ENCODE results near the gene HOXA9.

Gene HOXA9

DNA sequence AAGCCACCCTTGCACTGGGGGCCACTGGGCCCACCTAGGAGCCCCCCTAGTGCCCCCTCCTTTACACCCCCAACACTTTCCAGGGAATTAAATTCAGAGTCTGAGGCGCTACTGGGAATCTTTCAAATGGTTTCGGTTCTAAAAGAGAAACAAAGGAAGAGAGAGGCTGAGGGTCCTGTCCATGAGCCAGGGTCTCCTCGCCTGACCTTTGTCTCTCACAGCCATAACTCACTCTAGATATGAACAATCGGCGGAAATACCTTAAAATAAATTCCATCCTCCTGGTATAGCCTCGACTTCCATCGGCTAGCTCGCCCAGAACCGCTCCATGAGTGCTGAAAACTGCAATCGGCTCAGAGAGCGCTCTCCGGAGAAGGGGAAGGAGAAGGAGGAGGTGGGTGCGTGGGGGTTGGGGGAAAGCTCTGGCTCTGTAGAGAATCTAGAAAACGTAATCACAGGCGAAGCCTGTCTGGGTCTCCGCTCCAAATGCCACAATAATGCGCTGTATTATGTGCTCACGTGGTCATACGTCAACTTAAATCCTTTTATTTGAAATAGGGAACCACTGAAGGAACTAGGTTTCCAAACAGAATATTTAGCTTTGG, 47.3 kb downstream of the HOXA9 start:
- DNase-seq (ENCODE audit: low read depth), result no peak
- TF ChIP-seq, protein P1, sequence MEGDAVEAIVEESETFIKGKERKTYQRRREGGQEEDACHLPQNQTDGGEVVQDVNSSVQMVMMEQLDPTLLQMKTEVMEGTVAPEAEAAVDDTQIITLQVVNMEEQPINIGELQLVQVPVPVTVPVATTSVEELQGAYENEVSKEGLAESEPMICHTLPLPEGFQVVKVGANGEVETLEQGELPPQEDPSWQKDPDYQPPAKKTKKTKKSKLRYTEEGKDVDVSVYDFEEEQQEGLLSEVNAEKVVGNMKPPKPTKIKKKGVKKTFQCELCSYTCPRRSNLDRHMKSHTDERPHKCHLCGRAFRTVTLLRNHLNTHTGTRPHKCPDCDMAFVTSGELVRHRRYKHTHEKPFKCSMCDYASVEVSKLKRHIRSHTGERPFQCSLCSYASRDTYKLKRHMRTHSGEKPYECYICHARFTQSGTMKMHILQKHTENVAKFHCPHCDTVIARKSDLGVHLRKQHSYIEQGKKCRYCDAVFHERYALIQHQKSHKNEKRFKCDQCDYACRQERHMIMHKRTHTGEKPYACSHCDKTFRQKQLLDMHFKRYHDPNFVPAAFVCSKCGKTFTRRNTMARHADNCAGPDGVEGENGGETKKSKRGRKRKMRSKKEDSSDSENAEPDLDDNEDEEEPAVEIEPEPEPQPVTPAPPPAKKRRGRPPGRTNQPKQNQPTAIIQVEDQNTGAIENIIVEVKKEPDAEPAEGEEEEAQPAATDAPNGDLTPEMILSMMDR (IDR thresholded peaks at IDR 0.05; ENCODE audit: low read depth, low read length), result no peak
- no peak overlapping the region for H3K4me3 ChIP-seq (ENCODE audit: low read depth, low read length)

DNA sequence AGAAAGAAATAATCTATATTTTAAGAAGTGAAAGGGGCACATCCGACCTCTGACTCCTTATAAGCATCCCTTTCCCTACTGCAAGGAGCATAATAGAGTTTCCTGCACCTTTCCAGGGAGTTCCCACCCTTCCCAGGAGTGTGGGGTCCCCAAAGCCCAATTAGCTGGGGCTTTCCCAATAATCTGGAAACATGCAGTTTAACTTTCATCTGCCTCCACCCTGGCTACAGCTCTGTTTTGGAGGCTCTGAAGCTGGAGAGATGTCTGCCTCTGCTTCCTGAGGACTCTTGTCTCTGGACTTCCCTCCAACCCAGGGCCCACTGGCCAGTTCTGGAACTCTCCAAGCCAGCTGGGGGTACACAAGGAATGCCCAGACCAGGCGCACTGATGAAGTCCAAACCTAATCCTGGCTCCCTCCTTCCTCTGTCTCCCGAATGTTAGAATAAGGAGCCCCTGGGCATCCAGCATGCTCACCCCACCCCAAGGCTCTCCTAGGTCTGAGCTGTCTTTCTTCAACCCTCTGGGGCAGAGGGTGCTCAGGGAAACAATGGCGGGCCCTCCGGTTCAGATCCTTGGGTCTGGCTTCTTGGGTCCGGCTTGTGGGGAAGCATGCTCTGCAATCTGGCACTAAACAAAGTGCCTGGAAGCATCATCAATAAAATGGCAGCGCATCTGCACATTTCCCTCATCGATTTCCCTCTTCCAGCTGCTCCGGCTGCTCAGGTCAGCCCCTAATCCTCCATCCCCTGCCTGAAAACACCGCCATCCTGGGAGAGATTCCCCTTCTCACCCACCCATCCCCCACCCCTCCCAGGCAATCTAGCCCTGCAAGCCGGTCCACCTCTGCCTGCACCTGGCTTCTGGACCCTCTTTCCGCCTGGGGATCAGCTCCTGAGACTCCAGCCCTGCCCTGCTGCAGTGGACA, 48.1 kb downstream of the HOXA9 start:
- TF ChIP-seq POLR2A (IDR thresholded peaks at IDR 0.05; ENCODE audit: extremely low read depth, insufficient read length) (no peak), MYC (IDR thresholded peaks at IDR 0.05; ENCODE audit: low read depth, low read length) (no peak)
- TF ChIP-seq, protein P2, sequence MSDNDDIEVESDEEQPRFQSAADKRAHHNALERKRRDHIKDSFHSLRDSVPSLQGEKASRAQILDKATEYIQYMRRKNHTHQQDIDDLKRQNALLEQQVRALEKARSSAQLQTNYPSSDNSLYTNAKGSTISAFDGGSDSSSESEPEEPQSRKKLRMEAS (IDR thresholded peaks at IDR 0.05; ENCODE audit: low read depth, low read length), result no peak
- TF ChIP-seq, protein P1 (IDR thresholded peaks at IDR 0.05; ENCODE audit: low read depth, low read length), result no peak
- H3K4me3 ChIP-seq (ENCODE audit: low read depth, low read length), result no peak overlapping the region
- DNase-seq (ENCODE audit: low read depth), result no peak

DNA sequence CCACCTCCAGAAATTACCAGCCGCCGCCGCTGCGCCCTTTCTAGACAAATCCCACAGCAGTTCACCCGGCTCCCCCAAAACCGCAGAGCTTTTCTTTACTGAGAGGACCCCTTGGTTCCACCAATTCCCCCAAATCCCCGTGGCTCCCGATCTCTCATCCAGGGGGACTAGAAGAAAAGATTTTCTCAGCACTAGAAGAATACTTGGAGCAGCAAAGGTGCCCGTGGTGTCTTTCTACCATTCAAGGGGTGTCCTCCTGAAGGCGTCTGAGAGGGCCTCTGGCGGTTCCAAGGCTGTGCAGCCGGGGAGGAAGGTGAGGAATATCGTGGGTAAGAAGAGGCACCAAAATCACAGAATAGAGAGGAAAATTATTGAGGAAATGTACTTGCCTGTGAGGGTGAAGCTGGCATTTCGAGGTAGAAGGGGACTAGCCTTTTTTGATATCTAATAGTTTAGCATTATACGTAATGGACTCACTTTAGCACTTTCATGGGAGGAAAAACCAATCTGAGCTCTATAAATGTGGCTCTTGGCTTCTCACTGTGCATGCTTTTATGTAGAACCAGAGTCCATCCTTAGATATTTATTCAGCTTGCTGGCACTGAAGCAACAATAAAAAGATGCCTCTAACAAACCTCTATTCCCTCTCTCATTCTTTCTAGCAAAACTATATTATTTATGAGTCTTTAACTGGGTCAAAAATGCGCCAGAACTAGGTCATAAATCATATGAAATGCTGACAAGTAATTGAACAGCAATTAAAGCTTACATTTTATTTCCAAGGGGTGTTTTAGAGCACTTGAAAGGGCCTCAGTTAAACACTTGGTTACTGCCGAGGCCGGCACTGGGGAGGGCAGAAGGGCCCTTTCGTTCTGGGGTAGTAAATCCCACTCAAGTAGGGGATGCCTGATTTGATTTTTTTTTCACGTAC, 49.0 kb downstream of the HOXA9 start:
- H3K4me3 ChIP-seq (ENCODE audit: low read depth, low read length), result no peak overlapping the region
- TF ChIP-seq POLR2A (IDR thresholded peaks at IDR 0.05; ENCODE audit: extremely low read depth, insufficient read length) (no peak), MYC (IDR thresholded peaks at IDR 0.05; ENCODE audit: low read depth, low read length) (no peak)
- DNase-seq (ENCODE audit: low read depth), result no peak

DNA sequence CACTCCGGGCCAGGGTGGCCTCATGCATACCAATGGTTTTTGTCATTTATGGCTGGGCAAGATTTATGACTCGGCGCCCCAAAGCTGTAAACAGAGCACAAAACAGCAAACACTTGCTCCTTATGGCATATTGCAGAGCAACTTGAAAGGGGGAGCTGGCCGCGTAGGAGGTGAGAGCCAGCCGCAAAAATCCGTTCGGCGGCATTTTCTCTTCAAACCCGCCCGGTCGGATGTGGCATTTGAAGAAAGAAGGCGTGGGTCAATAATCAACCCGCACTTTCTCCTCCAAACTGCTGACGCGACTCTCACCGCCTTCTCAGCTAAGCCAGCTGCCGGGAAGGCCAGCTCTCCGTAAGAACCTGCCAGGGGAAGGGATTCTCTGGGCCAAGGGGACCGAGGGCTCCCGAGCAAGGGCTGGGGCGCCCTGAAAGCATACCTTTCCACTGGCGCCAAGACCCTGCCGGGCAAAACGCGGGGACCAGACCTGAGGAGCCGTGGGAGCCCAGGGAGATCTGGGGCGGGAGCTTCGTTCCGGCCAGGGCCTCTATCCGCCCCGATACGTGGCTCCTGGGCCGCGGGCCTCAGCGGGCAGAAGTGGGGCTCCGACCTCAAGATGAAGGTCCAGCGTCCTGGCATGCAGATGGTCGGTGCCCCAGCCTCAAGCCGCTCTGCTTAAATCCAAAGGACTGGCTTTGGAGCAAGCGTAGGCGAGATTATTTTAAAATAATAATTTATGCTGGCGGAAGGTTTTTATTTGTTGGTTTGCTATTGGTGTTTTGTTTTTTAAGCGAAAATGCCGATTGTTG, 49.9 kb downstream of the HOXA9 start:
- H3K4me3 ChIP-seq (ENCODE audit: low read depth, low read length), result no peak overlapping the region
- no peak for DNase-seq (ENCODE audit: low read depth)

DNA sequence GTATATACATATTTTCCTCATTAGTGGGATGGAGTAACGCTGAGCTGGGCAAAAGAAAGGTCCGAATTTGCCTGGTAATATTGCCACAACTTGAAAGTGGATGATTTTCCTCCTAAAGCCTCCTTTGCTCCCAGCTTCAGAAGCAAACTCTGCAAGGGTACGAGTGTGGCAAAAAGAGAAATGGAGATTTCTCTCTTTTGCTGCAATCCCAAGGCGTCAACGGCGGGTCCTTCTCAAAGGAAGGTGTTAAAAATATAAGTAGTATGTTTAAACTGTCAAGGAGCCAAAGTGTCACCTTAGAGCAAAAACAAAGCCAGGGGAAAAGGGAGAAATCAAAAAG, 50.5 kb downstream of the HOXA9 start:
- H3K4me3 ChIP-seq (ENCODE audit: low read depth, low read length), result no peak overlapping the region
- no peak for DNase-seq (ENCODE audit: low read depth)
- TF ChIP-seq POLR2A (IDR thresholded peaks at IDR 0.05; ENCODE audit: extremely low read depth, insufficient read length), result no peak

More for the DNA sequence above, 49.9 kb downstream of the HOXA9 start:
- TF ChIP-seq, protein P1 (IDR thresholded peaks at IDR 0.05; ENCODE audit: low read depth, low read length), result no peak
- TF ChIP-seq MYC (IDR thresholded peaks at IDR 0.05; ENCODE audit: low read depth, low read length), result no peak
- TF ChIP-seq POLR2A (IDR thresholded peaks at IDR 0.05; ENCODE audit: extremely low read depth, insufficient read length), result no peak
- TF ChIP-seq, protein P2 (IDR thresholded peaks at IDR 0.05; ENCODE audit: low read depth, low read length), result no peak

DNA sequence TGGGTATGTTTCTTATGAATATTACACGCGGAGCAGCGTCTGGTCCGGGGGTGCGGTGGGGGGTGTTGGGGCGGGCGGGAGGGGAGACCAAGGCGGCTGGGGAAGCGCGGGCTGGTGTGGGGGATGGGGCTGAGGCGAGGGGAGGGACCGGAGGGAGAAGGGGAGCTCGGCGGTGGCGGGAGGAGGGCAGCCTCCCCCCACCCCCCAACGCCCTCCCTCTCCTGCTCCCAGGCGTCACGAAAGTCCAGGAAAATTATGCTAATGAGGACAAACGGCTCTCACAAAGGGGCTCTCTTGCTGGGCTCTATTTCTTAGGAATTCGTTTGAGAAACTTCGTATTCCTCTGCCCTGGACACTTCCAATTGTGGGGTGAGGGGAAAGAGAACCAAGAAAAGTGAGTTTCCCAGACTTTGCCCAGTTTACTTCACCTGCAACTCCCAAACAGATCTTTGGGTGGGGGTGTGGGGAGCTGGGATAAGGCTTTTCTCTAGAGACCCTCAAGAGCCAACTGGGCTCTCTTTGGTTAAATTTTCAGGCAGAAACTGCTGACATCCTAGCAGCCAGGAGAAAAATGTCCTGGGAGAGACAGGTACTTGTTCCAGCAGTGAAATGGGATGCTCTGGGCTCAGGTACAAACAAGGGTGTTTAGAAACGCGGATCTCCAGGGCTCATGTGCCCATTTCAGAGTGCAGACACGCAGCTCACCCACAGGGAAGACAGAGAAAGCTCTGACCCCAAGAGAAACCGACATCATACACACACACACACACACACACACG, 51.2 kb downstream of the HOXA9 start:
- no peak for DNase-seq (ENCODE audit: low read depth)
- no peak overlapping the region for H3K4me3 ChIP-seq (ENCODE audit: low read depth, low read length)
- TF ChIP-seq MYC (IDR thresholded peaks at IDR 0.05; ENCODE audit: low read depth, low read length) (no peak), POLR2A (IDR thresholded peaks at IDR 0.05; ENCODE audit: extremely low read depth, insufficient read length) (no peak)
- TF ChIP-seq, protein P2 (IDR thresholded peaks at IDR 0.05; ENCODE audit: low read depth, low read length), result no peak
- TF ChIP-seq, protein P1 (IDR thresholded peaks at IDR 0.05; ENCODE audit: low read depth, low read length), result no peak

Data from NB4 (cell line).